ENCODE data around the gene PLA2G2F.

- TF ChIP-seq CTCF (IDR thresholded peaks at IDR 0.05) (no peak), EP300 (IDR thresholded peaks at IDR 0.05) (no peak), POLR2A (IDR thresholded peaks at IDR 0.05; ENCODE audit: low read depth) (no peak), POLR2AphosphoS5 (IDR thresholded peaks at IDR 0.05) (no peak)
These were observed 10.6 kb downstream of the PLA2G2F start for GRCh38 chr1:20149601-20150325.
